ENCODE measurements around the gene P2RY8.
"Not testable (repeated sequence)": the region's sequence is repeated elsewhere in the genome, so short reads cannot be mapped to it uniquely, and the experiment has no call there.

Gene P2RY8

GRCh38 chrX:1487401-1487800 is 49.6 kb downstream of the P2RY8 start:
- DNase-seq (ENCODE audit: low read depth, low spot score) = no peak

GRCh38 chrX:1486749-1487361 is 50.1 kb downstream of the P2RY8 start:
- DNase-seq (ENCODE audit: low read depth, low spot score) = no peak

GRCh38 chrX:1486177-1486576 is 50.8 kb downstream of the P2RY8 start:
- no peak for DNase-seq (ENCODE audit: low read depth, low spot score)

GRCh38 chrX:1485033-1485432 is 52.0 kb downstream of the P2RY8 start:
- no peak for DNase-seq (ENCODE audit: low read depth, low spot score)

- DNase-seq (ENCODE audit: low read depth, low spot score) = no peak
Measured at GRCh38 chrX:1484638-1485019, 52.4 kb downstream of the P2RY8 start.

- no peak for DNase-seq (ENCODE audit: low read depth, low spot score)
Measured at GRCh38 chrX:1483843-1484637, 52.9 kb downstream of the P2RY8 start.

GRCh38 chrX:1482530-1482928 is 54.5 kb downstream of the P2RY8 start:
- not testable (repeated sequence) for DNase-seq (ENCODE audit: low read depth, low spot score)

GRCh38 chrX:1481636-1482529 is 55.1 kb downstream of the P2RY8 start:
- DNase-seq (ENCODE audit: low read depth, low spot score) = peak; percentile 65

GRCh38 chrX:1480082-1480785 is 56.8 kb downstream of the P2RY8 start:
- DNase-seq (ENCODE audit: low read depth, low spot score) = no peak

GRCh38 chrX:1477801-1478458 is 59.1 kb downstream of the P2RY8 start:
- no peak for DNase-seq (ENCODE audit: low read depth, low spot score)

GRCh38 chrX:1477229-1477628 is 59.8 kb downstream of the P2RY8 start:
- DNase-seq (ENCODE audit: low read depth, low spot score) = no peak

- DNase-seq (ENCODE audit: low read depth, low spot score) = no peak
Measured at GRCh38 chrX:1476682-1477081, 60.3 kb downstream of the P2RY8 start.

- DNase-seq (ENCODE audit: low read depth, low spot score) = no peak
Measured at GRCh38 chrX:1475881-1476280, 61.1 kb downstream of the P2RY8 start.

- no peak for DNase-seq (ENCODE audit: low read depth, low spot score)
Measured at GRCh38 chrX:1475481-1475880, 61.5 kb downstream of the P2RY8 start.

- not testable (repeated sequence) for DNase-seq (ENCODE audit: low read depth, low spot score)
Measured at GRCh38 chrX:1474593-1474992, 62.4 kb downstream of the P2RY8 start.

- no peak for DNase-seq (ENCODE audit: low read depth, low spot score)
Measured at GRCh38 chrX:1472975-1473374, 64.0 kb downstream of the P2RY8 start.

- DNase-seq (ENCODE audit: low read depth, low spot score) = no peak
Measured at GRCh38 chrX:1468250-1468772, 68.7 kb downstream of the P2RY8 start.

- no peak for DNase-seq (ENCODE audit: low read depth, low spot score)
Measured at GRCh38 chrX:1466971-1467561, 69.9 kb downstream of the P2RY8 start.

- no peak for DNase-seq (ENCODE audit: low read depth, low spot score)
Measured at GRCh38 chrX:1466232-1466661, 70.7 kb downstream of the P2RY8 start.
